ENCODE data around the gene SLC10A3. TPM values are rescaled to one million over a fixed set of nuclear protein-coding genes. Genes with fewer than 3 reads are reported as not detected.

The SLC10A3 gene
- total RNA-seq, 2 experiments from 2014 or later: 21.7 to 26.0 TPM

DNA sequence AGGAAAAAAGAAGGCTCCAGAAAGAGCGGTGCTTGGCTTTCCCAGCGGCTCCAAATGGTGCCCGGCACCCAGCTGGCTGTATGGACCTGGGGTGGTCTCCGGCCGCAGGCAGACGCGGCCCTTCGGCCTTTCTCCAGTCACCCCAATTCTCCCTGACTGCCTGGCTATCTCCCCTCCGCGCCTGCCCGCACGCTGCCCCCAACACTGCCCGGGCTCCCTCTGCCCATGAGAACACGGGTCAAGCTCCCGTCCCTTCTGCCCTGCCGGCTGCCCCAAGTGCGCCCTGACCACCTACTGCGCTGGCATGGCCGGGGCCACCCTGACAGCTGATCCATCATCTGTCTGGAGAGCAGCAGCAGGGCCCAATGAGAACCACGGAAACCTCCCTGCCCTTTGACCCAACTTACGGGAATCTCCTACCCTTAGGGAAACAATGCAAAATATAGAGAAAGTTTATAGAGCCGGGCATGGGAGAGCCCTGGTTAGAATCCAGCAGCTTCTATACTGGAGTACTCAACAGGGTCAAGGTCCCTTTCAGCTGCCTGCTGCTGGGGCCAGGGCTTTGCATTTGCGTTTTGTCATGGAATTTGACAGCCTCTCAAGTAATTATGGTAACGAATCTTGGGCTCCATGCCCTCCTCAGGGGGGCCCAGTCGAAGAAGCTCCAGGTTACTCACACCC lies 26.8 kb upstream of the SLC10A3 start:
- H3K27me3 Mint-ChIP-seq: no peaks in the 10 kb centered on the region
- ChIA-PET CTCF (interaction anchor here (3.1 kb wide), 1 partner anchor 10 kb away, joined by 10 read pairs; no protein-coding TSS in a partner anchor), POLR2A (no interaction called here)
- peak overlapping the region; percentile 16 for H3K4me3 Mint-ChIP-seq
- peaks cover 6% of the 10 kb centered on the region for H3K36me3 Mint-ChIP-seq (ENCODE audit: low read depth)
- peak overlapping the region; percentile 36 for H3K27ac Mint-ChIP-seq
- no peaks in the 10 kb centered on the region for H3K9me3 Mint-ChIP-seq
- peaks cover 22% of the 10 kb centered on the region for H3K4me1 Mint-ChIP-seq
- no peak for DNase-seq

DNA sequence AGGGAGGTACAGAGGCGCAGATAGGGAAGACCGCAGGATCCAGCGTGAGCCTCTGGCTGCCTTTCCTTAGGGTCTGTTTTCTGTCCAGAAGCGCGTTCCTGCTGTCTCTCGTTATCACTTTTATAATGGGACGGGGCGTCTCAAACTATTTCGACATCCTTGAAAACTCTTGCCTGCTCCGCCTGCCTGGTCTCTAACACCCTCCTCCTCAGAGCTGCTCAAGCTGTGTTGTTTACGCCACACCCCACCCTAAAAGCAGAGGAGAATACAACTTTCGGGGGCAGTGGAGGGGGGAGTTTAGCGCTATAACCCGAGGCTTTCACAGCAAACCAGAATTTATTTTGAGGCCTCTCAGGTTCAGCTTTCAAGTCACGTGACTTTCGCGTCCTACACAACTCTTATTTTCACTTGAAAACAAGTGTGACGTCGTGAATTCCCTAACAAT lies 26.2 kb upstream of the SLC10A3 start:
- peaks cover 25% of the 10 kb centered on the region for H3K4me1 Mint-ChIP-seq
- no peaks in the 10 kb centered on the region for H3K9me3 Mint-ChIP-seq
- H3K4me3 Mint-ChIP-seq: peak overlapping the region; percentile 80
- H3K27me3 Mint-ChIP-seq: no peaks in the 10 kb centered on the region
- peaks cover 6% of the 10 kb centered on the region for H3K36me3 Mint-ChIP-seq (ENCODE audit: low read depth)
- peak overlapping the region; percentile 94 for H3K27ac Mint-ChIP-seq
- CTCF ChIA-PET: interaction anchor here (3.1 kb wide), 1 partner anchor 11 kb away, joined by 10 read pairs; no protein-coding TSS in a partner anchor
- POLR2A ChIA-PET: no interaction called here
- DNase-seq: peak; percentile 25

DNA sequence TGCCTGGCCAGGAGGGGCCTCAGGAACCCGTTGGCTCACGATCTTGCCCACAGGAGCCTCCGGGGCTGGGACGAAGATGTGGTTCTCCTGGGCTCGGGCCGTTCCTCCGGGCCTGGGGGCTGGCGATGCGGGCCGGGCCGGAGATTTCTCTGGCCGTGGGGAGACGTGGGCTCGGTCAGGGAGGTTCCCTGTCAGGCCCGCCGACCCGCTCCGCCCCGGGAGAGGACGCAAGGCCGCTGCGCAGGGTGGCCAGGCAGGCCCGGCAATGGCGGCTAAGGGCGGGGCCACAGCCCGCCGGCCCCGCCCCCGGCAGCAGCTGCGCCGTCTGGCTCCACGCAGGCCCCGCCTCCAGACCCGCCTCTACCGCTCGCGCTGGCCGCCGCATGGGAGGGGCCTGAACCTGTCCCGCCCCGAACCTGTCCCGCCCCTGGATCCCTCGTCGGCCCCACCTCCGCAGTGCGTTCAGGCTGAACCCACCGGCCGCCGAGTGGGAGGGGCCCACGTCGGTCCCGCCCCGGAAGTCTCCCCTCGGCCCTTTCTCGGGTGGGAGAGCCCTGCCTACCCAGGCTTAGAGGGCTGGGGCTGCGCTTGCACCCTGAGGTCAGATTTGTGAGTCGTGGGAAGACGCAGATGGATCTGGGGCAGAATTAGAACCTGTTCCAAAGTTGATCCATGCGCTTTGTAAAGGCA lies 25.7 kb upstream of the SLC10A3 start, which contains the start of gene FAM3A:
TSS of gene FAM3A (minus strand) at position 267 of the 690 bp plus-strand sequence. CDS start 460 bp downstream, outside the sequence.
- Mint-ChIP-seq H3K27me3 (no peaks in the 10 kb centered on the region), H3K4me3 (peak within 1 kb of the TSS; percentile 80), H3K36me3 (ENCODE audit: low read depth) (peaks cover 7% of the 10 kb centered on the region), H3K9me3 (no peaks in the 10 kb centered on the region), H3K27ac (peak within 1 kb of the TSS; percentile 94), H3K4me1 (peaks cover 31% of the 10 kb centered on the region)
- ChIA-PET CTCF (interaction anchor here (1.3 to 3.1 kb wide), 2 partner anchors 11 to 18 kb away, joined by 4 to 10 read pairs; no protein-coding TSS in a partner anchor), POLR2A (no interaction called here)
- peak; percentile 93 for DNase-seq

DNA sequence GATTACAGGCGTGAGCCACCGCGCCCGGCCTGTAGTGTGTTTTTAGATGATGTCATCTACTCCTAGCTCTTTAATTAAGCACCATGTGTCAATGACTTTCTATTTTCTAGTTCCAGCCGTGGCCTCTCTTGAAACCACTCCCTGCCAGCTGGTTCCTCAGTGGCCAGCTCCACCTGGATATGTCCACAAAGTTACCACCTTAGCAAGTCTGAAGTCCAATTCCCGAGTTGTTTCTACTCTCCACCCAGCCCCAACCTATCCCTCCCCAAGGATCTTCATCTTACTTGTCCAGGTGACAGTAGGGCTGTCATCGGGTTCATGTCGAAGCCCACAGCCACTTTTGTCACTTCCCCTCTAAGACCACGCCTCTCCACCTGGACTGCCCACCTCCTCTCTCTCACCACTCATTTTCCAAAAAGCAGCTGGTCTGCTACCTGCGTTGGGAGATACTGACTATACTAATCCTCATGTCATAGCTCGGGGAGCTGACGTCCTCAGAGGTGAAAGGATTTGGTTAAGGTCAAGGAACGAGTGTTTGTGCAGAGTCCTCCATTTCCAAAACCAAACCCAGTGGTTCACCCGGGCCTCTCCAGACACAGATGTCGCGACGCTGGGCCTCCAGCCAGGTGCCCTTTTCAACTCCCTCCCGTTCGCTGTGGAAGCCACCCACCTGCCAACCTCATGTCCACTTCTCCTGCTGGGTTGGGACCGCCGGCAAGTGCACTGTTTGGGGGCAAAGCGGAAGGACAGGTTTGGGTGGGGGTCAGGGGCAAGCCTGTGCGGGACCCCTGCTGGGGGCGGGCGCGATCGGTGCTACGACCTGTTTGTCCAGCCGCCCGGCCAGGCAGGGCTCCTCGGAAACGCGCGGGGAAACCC lies 24.9 kb upstream of the SLC10A3 start:
- ChIA-PET CTCF (interaction anchor here (1.3 to 3.1 kb wide), 2 partner anchors 12 to 17 kb away, joined by 4 to 10 read pairs; no protein-coding TSS in a partner anchor), POLR2A (no interaction called here)
- Mint-ChIP-seq H3K36me3 (ENCODE audit: low read depth) (peaks cover 12% of the 10 kb centered on the region), H3K9me3 (no peaks in the 10 kb centered on the region), H3K4me1 (peaks cover 34% of the 10 kb centered on the region), H3K4me3 (peak overlapping the region; percentile 79), H3K27ac (peak overlapping the region; percentile 84), H3K27me3 (no peaks in the 10 kb centered on the region)
- DNase-seq: peak; percentile 32

DNA sequence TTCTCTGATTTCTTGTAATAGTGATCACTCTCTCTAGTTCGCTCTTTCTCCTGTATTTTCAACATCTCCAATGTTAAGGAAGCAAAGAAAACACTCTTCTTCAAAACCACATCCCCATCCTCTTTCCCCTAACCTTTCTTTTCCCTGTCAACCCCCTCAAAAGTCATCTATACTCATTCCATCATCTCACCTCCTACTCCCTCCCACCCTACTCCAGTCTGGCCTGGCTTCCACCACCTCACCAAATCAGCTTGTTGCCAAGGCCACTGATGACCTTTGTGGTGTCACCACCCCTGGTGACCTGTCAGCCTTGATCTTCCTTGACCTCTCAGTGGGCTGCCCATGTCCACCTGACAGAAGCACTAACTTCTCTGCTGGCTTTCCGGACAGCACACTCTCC lies 23.3 kb upstream of the SLC10A3 start:
- peaks cover 41% of the 10 kb centered on the region for H3K4me1 Mint-ChIP-seq
- ChIA-PET POLR2A (no interaction called here), CTCF (no interaction called here)
- peaks cover 25% of the 10 kb centered on the region for H3K36me3 Mint-ChIP-seq (ENCODE audit: low read depth)
- no peak for DNase-seq
- H3K9me3 Mint-ChIP-seq: peaks cover 4% of the 10 kb centered on the region
- H3K4me3 Mint-ChIP-seq: peak overlapping the region; percentile 43
- no peaks in the 10 kb centered on the region for H3K27me3 Mint-ChIP-seq
- no peak overlapping the region for H3K27ac Mint-ChIP-seq

DNA sequence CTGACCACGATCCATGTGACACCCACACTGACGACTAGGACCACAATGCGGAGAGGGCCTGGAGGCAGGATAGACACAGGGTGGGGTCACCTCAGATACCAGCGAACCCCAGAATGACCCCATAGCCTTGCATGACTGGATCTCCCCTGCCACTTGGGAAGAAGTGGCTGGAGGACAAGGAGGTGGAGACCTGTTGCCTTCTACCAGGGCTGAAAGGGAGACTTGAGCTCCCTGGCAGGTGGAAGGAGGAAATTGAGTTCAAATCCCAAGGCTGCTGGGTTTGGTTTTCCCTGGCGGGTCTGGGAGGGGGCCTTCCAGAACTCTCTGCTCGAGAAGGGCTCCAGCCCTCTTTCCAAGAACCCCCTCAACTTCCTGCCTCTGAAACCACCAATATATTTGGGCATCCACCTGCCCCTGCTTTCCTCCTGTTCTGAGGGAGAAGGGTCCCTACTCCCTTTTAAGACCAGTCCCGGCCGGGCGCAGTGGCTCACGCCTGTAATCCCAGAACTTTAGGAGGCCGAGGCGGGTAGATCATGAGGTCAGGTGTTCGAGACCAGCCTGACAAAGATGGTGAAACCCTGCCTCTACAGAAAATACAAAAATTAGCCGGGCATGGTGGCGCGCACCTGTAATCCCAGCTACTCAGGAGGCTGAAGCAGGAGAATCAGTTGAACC lies 22.6 kb upstream of the SLC10A3 start:
- CTCF ChIA-PET: no interaction called here
- peaks cover 4% of the 10 kb centered on the region for H3K9me3 Mint-ChIP-seq
- POLR2A ChIA-PET: interaction anchor here (0.7 kb wide), 1 partner anchor 32 kb away, joined by 3 read pairs; no protein-coding TSS in a partner anchor

DNA sequence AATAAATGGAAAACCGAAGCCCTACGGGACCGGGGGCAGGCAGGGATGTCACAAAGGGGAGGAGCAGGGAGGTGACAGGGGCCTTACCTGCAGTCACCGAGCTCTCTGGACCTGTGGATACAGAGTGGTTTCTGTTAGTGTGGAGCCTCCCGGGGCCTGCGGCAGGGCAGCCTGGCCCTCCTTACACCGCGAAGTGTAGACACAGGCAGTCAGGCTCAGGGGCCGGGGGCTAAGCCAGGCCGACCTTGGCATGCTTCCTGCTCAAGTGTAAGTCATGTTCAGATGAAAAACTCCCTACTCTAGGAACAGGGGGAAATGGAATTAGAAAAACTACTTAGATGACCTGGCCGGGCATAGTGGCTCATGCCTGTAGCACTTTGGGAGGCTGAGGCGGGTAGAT lies 21.3 kb upstream of the SLC10A3 start:
- H3K27me3 Mint-ChIP-seq: no peaks in the 10 kb centered on the region
- peaks cover 40% of the 10 kb centered on the region for H3K4me1 Mint-ChIP-seq
- POLR2A ChIA-PET: no interaction called here
- CTCF ChIA-PET: no interaction called here
- no peak for DNase-seq
- peaks cover 4% of the 10 kb centered on the region for H3K9me3 Mint-ChIP-seq
- peak overlapping the region; percentile 90 for H3K27ac Mint-ChIP-seq
- no peak overlapping the region for H3K4me3 Mint-ChIP-seq
- peaks cover 28% of the 10 kb centered on the region for H3K36me3 Mint-ChIP-seq (ENCODE audit: low read depth)

More for the DNA sequence above, 22.6 kb upstream of the SLC10A3 start:
- DNase-seq: no peak
- H3K27me3 Mint-ChIP-seq: no peaks in the 10 kb centered on the region
- H3K36me3 Mint-ChIP-seq (ENCODE audit: low read depth): peaks cover 28% of the 10 kb centered on the region
- no peak overlapping the region for H3K27ac Mint-ChIP-seq
- H3K4me1 Mint-ChIP-seq: peaks cover 41% of the 10 kb centered on the region
- H3K4me3 Mint-ChIP-seq: no peak overlapping the region

DNA sequence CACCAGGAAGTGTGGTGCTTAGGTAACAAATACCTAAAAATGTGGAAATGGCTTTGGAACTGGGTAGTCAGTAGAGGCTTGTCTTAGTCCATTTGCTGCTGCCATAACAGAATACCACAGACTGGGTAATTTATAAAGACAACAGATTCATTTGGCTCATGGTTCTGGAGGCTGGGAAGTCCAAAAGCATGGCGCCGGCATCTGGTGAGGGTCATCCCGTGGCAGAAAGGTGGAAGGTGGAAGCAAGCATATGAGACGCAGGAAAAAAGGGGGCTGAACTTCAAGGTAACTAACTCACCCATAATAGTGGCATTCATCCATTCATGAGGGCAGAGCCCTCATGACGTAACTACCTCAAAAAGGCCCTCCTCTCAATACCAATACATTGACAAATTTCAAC lies 19.0 kb upstream of the SLC10A3 start:
- Mint-ChIP-seq H3K4me3 (no peak overlapping the region), H3K27me3 (no peaks in the 10 kb centered on the region), H3K27ac (no peak overlapping the region), H3K4me1 (peaks cover 29% of the 10 kb centered on the region), H3K36me3 (ENCODE audit: low read depth) (peaks cover 28% of the 10 kb centered on the region), H3K9me3 (peaks cover 4% of the 10 kb centered on the region)
- POLR2A ChIA-PET: no interaction called here
- CTCF ChIA-PET: no interaction called here
- no peak for DNase-seq

DNA sequence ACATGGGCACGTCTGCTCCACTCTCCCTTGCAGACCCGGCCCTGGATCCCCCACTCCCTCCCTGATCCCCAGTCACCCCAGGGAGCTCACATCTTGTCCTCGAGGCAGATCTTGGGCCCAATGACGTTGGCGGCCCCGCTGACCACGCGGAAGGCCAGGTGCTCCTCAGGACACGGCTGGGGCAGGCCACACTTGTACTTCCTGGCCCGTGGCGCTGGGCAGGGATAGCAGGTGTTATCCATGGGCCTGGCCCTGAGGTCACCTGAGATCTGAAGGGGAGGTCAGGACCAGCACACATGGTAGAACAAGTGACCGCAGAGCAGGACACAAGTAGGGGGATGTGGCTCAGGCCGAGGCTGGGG lies 17.9 kb upstream of the SLC10A3 start:
- no peak overlapping the region for H3K27ac Mint-ChIP-seq
- CTCF ChIA-PET: no interaction called here
- no peak overlapping the region for H3K4me3 Mint-ChIP-seq
- H3K4me1 Mint-ChIP-seq: peaks cover 22% of the 10 kb centered on the region
- H3K27me3 Mint-ChIP-seq: no peaks in the 10 kb centered on the region
- POLR2A ChIA-PET: no interaction called here
- DNase-seq: no peak
- H3K9me3 Mint-ChIP-seq: peaks cover 4% of the 10 kb centered on the region
- H3K36me3 Mint-ChIP-seq (ENCODE audit: low read depth): peaks cover 22% of the 10 kb centered on the region

DNA sequence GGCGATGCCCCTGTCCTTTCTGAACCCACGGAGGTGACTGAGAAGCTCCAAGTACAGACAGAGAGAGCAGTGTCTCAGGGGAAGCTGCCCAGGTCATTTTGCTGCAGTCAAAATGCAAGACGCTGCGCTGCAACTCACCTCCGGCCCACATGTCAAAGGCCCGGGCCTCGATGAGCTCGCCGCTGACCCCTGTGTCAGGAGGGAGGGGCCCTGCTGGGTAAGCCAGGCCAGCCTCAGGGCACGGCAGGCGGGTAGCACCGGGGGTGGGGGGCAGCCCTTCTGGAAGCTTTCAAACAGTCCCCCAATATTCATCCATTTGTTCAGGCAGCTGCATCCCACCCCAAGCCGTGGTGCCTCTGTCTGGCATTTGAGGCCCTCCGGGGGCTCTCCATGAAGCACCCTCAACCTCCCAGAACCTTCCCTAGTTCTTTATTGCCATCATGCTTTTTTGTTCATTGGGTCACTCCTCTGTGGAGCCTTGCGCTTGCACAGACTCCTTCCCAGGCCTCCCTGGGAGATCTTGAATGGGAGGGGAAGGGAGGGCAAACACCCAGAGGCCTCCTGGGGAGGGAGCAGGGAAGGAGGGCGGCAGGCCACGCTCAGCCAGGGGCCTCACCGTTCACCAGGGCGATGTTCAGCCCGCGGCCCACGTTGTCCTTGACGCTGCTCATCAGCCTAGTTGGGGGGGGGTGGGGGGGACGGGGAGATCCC lies 17.4 kb upstream of the SLC10A3 start:
- H3K4me3 Mint-ChIP-seq: no peak overlapping the region
- peaks cover 22% of the 10 kb centered on the region for H3K36me3 Mint-ChIP-seq (ENCODE audit: low read depth)
- H3K9me3 Mint-ChIP-seq: peaks cover 4% of the 10 kb centered on the region
- H3K27ac Mint-ChIP-seq: no peak overlapping the region
- H3K27me3 Mint-ChIP-seq: no peaks in the 10 kb centered on the region
- no peak for DNase-seq
- CTCF ChIA-PET: no interaction called here
- H3K4me1 Mint-ChIP-seq: peaks cover 22% of the 10 kb centered on the region
- POLR2A ChIA-PET: no interaction called here

DNA sequence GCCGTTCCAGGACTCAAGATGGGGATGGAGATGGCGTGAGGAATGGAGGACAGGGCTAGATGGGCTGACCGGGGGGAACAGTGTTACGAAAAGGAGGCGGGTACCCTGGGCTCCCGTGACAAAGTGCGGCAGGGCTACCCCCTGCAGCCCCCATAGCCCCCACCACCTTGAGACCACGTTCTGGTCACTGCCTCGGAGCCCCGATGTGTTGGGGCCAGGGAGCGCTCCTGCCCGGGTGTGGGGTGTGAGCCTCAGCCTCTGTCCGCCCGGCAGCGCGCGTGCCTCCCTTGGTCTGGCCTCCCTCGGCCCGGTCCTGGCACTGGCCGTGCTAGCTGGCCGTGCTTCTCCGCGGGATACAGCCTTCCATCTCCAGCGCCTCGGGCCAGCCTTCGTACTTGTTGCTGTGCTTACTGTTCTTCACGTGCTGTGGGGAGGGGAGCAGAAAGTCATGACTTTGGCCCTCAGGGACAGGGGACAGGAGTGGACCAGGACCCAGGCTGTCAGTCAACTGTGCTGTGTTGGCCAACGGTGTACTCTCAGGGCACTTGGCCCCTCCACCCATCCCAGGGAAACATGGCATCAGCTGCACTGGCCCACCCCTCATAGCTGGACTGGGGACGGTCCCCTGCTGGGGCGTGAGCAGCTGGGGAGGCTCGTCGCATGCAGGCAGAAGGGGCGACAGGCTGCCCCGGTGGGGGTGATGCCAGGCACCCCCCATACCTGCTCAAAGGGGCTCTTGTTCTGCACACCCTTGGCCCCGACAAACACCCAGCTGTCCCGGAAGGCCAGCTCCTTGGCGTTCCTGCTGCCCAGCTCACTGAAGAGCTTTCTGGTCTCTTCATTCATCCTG lies 16.3 kb upstream of the SLC10A3 start:
- no peaks in the 10 kb centered on the region for H3K27me3 Mint-ChIP-seq
- H3K27ac Mint-ChIP-seq: no peak overlapping the region
- H3K9me3 Mint-ChIP-seq: peaks cover 4% of the 10 kb centered on the region
- no peak overlapping the region for H3K4me3 Mint-ChIP-seq
- POLR2A ChIA-PET: no interaction called here
- H3K4me1 Mint-ChIP-seq: peaks cover 16% of the 10 kb centered on the region
- DNase-seq: no peak
- CTCF ChIA-PET: no interaction called here
- H3K36me3 Mint-ChIP-seq (ENCODE audit: low read depth): peaks cover 22% of the 10 kb centered on the region
